Fibroblast of lung (primary cell): ENCODE measurements around the gene PTPN21. TPM values are rescaled to one million over a fixed set of nuclear protein-coding genes. Genes with fewer than 3 reads are reported as not detected.
A peak's percentile ranks its signal among the peaks of the same experiment; 100 is the strongest.

Experiments
- DNase-seq, 2 donors: peaks; one replicate each; pipeline versions ENCODE4 v3.0.0 to v3.0.0-alpha.2; 2010; ENCODE audit warnings: low read depth in 2 of 2
- H2AFZ ChIP-seq: 2 replicates; pipeline ENCODE4 v1.5.1; 2012; ENCODE audit warnings: low read length, control low read depth, inconsistent platforms
- H3K27ac ChIP-seq: 2 replicates; pipeline ENCODE4 v1.5.1; 2011; ENCODE audit warnings: low read length, control low read depth; ENCODE audit not compliant: insufficient read depth
- H3K27me3 ChIP-seq: 2 replicates; pipeline ENCODE4 v1.5.1; 2011; ENCODE audit warnings: mild to moderate bottlenecking, low read length; ENCODE audit not compliant: control insufficient read depth, insufficient read depth
- H3K36me3 ChIP-seq: 2 replicates; pipeline ENCODE4 v1.5.1; 2011; ENCODE audit warnings: low read length; ENCODE audit not compliant: control insufficient read depth, insufficient read depth
- H3K4me1 ChIP-seq: 2 replicates; pipeline ENCODE4 v1.5.1; 2011; ENCODE audit warnings: low read length; ENCODE audit not compliant: control insufficient read depth, insufficient read depth; ENCODE audit errors: extremely low read depth
- H3K4me2 ChIP-seq: 2 replicates; pipeline ENCODE4 v1.5.1; 2011; ENCODE audit warnings: low read length, control low read depth; ENCODE audit not compliant: insufficient read depth; ENCODE audit errors: extremely low read depth
- H3K4me3 ChIP-seq, 4 experiments: fragments of 200-600 bp in 1 of 4; sonication (generic) in 1 of 4; replicated peaks in 1 of 4; 2 replicates each; pipeline ENCODE4 v1.5.1; 2011 to 2016; ENCODE audit warnings: low read length in 4 of 4, low read depth in 3 of 4, mild to moderate bottlenecking in 3 of 4, control low read depth in 2 of 4, inconsistent platforms in 1 of 4, mixed read lengths in 1 of 4; ENCODE audit not compliant: insufficient read depth in 1 of 4; ENCODE audit errors: control extremely low read depth in 1 of 4
- H3K79me2 ChIP-seq: 2 replicates; pipeline ENCODE4 v1.5.1; 2012; ENCODE audit warnings: mild to moderate bottlenecking, low read length, inconsistent platforms; ENCODE audit not compliant: control insufficient read depth, insufficient read depth
- H3K9ac ChIP-seq: 2 replicates; pipeline ENCODE4 v1.5.1; 2011; ENCODE audit warnings: mild to moderate bottlenecking, low read length, control low read depth; ENCODE audit not compliant: insufficient read depth
- H3K9me3 ChIP-seq: 2 replicates; pipeline ENCODE4 v1.5.1; 2012; ENCODE audit warnings: low read depth, low read length; ENCODE audit not compliant: control insufficient read depth, insufficient read depth
- H4K20me1 ChIP-seq: 2 replicates; pipeline ENCODE4 v1.5.1; 2011; ENCODE audit warnings: low read length; ENCODE audit not compliant: control insufficient read depth, insufficient read depth; ENCODE audit errors: extremely low read depth
- EZH2 ChIP-seq: IDR thresholded peaks from 2 replicates; pipeline ENCODE4 v1.5.1; 2012; ENCODE audit warnings: low read length, control low read depth, mild to moderate bottlenecking; ENCODE audit errors: missing control alignments
- polyA plus RNA-seq, 2 donors: library from polyadenylated mRNA; depleted of rRNA in 1 of 2; stranded (reverse) in 1 of 2; unstranded in 1 of 2; fragments of >200 nt; gene quantifications; 2 replicates each; pipeline ENCODE4 v1.2.1, GENCODE V29; 2011 to 2012; ENCODE audit warnings: missing spikeins in 1 of 2
- total RNA-seq: library from RNA; depleted of rRNA; stranded (reverse); fragments of >200 nt; gene quantifications from 2 replicates; pipeline ENCODE4 v1.2.1, GENCODE V29; 2014
- TF ChIP-seq, protein P1 (sequence below), 2 donors: IDR thresholded peaks in 1 of 2; conservative IDR thresholded peaks in 1 of 2; 1 replicate in 1 of 2; 2 replicates in 1 of 2; pipeline ENCODE4 v1.5.1; 2011 to 2012; ENCODE audit warnings: low read length in 2 of 2, control low read depth in 1 of 2, inconsistent platforms in 1 of 2, low read depth in 1 of 2, mild to moderate bottlenecking in 1 of 2

The PTPN21 gene
- total and polyA plus RNA-seq, 2 donors (not counting 1 experiment from before 2014, with no cell fraction given) = 13.2 to 13.7 TPM

DNA sequence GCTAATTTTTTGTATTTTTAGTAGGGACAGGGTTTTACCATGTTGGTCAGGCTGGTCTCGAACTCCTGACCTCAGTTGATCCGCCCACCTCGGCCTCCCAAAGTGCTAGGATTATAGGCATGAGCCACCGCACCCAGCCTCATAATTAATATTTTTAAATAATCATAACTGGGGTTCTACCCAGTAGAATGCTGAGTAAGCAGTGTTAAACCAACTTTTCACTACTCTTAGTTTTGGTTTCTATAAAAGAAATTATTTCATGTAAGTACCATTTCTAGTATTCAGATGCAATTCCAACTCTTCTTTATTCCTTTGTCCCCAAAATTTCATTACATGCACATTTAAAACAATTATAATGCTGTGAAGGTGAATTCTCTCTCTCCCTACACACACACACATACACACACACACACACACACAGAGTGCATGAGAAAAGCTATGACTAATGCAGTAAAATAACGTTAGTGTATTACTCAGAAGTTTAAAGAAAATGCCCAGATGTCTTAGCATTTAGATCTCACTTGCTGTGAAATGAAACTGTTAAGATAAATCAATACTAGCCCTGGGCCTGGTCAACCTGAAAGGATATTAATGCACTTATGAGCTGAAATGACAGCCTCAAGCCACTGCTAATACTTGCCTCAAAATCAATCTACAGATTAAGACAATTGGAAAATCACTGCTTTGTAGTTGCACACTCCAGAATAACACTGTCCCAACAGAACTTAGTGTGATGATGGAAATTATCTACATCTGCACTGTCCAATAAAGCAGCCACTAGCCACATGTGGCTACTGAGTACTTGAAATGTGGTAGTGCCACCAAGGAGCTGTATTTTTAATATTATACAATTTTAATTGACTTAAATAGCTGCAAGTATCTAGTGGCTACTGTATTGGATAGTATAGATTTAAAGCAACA, 36.0 kb downstream of the PTPN21 start:
- Histone ChIP-seq H3K4me3 (no peak overlapping the region), H2AFZ (no peak overlapping the region), H3K27ac (no peak overlapping the region), H3K79me2 (peaks cover 5% of the 10 kb centered on the region), H3K9ac (no peak overlapping the region), H3K9me3 (no peaks in the 10 kb centered on the region), H3K4me1 (peaks cover 6% of the 10 kb centered on the region), H4K20me1 (no peaks in the 10 kb centered on the region), H3K4me2 (peak overlapping the region; percentile 56), H3K36me3 (no peaks in the 10 kb centered on the region), H3K27me3 (no peaks in the 10 kb centered on the region)
- TF ChIP-seq, protein P1, sequence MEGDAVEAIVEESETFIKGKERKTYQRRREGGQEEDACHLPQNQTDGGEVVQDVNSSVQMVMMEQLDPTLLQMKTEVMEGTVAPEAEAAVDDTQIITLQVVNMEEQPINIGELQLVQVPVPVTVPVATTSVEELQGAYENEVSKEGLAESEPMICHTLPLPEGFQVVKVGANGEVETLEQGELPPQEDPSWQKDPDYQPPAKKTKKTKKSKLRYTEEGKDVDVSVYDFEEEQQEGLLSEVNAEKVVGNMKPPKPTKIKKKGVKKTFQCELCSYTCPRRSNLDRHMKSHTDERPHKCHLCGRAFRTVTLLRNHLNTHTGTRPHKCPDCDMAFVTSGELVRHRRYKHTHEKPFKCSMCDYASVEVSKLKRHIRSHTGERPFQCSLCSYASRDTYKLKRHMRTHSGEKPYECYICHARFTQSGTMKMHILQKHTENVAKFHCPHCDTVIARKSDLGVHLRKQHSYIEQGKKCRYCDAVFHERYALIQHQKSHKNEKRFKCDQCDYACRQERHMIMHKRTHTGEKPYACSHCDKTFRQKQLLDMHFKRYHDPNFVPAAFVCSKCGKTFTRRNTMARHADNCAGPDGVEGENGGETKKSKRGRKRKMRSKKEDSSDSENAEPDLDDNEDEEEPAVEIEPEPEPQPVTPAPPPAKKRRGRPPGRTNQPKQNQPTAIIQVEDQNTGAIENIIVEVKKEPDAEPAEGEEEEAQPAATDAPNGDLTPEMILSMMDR (conservative IDR thresholded peaks at IDR 0.05 in 1 of 2, IDR thresholded peaks at IDR 0.05 in 1 of 2; ENCODE audit: low read depth in 1 of 2, low read length in 2 of 2) = no peak
- DNase-seq = peak; percentile 80 to 81

GRCh38 chr14:88516861-88517357, 37.9 kb downstream of the PTPN21 start:
- no peak overlapping the region for H3K9ac ChIP-seq
- TF ChIP-seq, protein P1 (conservative IDR thresholded peaks at IDR 0.05 in 1 of 2, IDR thresholded peaks at IDR 0.05 in 1 of 2; ENCODE audit: low read depth in 1 of 2, low read length in 2 of 2) = no peak
- no peak for TF ChIP-seq EZH2
- no peak overlapping the region for H3K4me3 ChIP-seq
- H2AFZ ChIP-seq = no peak overlapping the region
- no peak overlapping the region for H3K4me2 ChIP-seq
- H4K20me1 ChIP-seq = no peaks in the 10 kb centered on the region
- no peaks in the 10 kb centered on the region for H3K36me3 ChIP-seq
- peaks cover 6% of the 10 kb centered on the region for H3K4me1 ChIP-seq
- no peaks in the 10 kb centered on the region for H3K27me3 ChIP-seq
- DNase-seq = no peak
- peaks cover 5% of the 10 kb centered on the region for H3K79me2 ChIP-seq
- H3K27ac ChIP-seq = no peak overlapping the region
- H3K9me3 ChIP-seq = no peaks in the 10 kb centered on the region

GRCh38 chr14:88515499-88516221, 39.1 kb downstream of the PTPN21 start:
- no peaks in the 10 kb centered on the region for H3K27me3 ChIP-seq
- H3K79me2 ChIP-seq = peaks cover 4% of the 10 kb centered on the region
- no peak overlapping the region for H3K4me2 ChIP-seq
- H4K20me1 ChIP-seq = no peaks in the 10 kb centered on the region
- no peak for DNase-seq
- H3K36me3 ChIP-seq = no peaks in the 10 kb centered on the region
- H3K9ac ChIP-seq = no peak overlapping the region
- TF ChIP-seq, protein P1 (conservative IDR thresholded peaks at IDR 0.05 in 1 of 2, IDR thresholded peaks at IDR 0.05 in 1 of 2; ENCODE audit: low read depth in 1 of 2, low read length in 2 of 2) = no peak
- TF ChIP-seq EZH2 = no peak
- H3K4me1 ChIP-seq = peaks cover 6% of the 10 kb centered on the region
- H3K27ac ChIP-seq = no peak overlapping the region
- no peak overlapping the region for H3K4me3 ChIP-seq
- H2AFZ ChIP-seq = no peak overlapping the region
- H3K9me3 ChIP-seq = no peaks in the 10 kb centered on the region
